Raji (cell line): Measurements from ENCODE around the gene GNG12.

Experiments used
- POLR2A ChIP-seq: IDR thresholded peaks from 2 replicates; pipeline ENCODE4 v1.6.1; 2011; ENCODE audit warnings: low read depth, low read length, control low read depth; ENCODE audit not compliant: insufficient read depth

GNG12 gene

GRCh38 chr1:67832737-67833601, at the start of gene GNG12:
Gene GNG12, minus strand, starts transcription at chr1:67833467. Its CDS starts 125,781 bp downstream, at chr1:67707686.
- TF ChIP-seq POLR2A, result no peak

DNA sequence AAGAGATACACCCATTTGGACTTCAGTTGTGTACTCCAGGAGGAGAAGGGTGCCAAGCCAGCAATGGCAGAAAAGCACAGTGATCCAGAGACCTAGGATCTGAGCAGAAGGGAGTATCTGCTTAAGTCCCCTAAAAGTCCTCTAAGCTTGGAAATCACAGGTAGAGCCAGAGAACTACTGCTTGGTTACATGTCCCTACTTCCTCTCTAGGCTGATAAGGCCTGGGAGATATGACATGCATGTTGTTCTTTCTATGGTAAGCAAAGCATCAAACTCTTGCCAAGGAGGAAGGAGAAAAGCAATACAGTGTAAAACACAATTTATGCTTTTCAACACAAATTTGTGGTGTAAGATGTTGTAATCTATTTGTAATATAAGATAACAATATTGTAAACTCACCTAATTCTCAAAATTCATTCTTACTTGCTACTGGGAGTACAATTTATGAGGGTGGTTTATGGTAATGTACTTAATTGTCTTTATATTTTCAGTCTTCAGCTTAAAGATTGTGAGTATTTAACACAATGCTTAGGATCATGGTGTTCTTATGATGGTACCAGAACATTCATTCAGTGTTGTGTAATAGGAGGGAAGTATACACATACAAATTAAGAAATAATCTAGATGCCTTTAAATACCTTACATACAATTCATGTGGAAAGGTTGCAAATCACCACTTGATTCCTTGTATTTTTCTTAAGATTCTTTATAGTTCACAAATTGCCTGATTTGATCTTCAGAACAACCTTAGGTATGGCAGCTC, 49.1 kb upstream of the GNG12 start:
- TF ChIP-seq POLR2A, result no peak

- TF ChIP-seq POLR2A, result no peak
Observed at GRCh38 chr1:67880056-67880601, 46.9 kb upstream of the GNG12 start.

GRCh38 chr1:67879485-67879884, 46.2 kb upstream of the GNG12 start:
- TF ChIP-seq POLR2A, result no peak

DNA sequence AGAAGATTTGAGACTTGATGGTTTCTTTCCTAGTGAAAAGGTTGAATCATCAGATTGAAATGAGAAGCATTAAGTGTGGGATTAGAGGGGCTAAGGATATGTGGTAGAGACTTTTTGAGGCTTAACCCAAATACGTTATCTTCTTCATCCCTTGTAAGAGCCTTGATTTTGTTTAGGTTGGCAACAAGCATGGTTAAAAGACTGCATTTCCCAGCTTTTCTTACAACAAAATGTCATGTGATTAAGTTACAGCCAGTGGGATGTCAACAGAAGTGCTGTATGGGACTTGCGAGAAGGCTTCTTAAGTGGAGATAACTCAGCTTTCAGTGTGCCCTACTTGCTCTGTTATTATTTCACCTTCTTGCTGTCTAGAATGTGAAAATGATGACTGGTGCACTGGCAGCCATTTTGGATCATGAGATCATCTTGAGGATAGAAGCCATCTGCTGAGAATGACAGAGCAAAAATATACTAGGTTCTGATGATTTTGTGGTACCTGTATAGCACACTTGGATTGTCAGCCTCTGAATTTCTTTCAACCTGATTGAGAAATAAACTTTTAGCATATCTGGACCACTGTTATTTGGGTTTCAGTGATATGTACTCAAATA, 41.3 kb upstream of the GNG12 start:
- no peak for TF ChIP-seq POLR2A

GRCh38 chr1:67869233-67869632, 36.0 kb upstream of the GNG12 start:
- no peak for TF ChIP-seq POLR2A

DNA sequence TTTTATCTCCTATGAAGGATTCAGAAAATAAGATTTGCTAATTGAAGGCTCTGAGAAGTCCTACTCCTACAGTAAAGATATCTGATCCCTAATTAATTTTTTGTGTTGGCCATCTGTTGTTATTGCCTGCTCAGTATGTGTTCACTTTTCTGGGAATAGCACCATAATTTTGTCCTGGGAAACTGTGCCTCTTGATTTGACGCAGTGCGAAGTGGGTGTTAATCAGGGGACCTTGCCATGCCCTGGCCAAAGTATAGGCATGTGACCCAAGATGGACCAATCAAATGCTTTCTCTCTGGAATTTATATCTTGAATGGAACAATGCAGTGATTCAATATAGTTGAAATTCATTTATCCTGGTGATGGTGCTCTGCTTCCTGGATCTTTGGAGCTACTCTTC, 30.4 kb upstream of the GNG12 start:
- no peak for TF ChIP-seq POLR2A

DNA sequence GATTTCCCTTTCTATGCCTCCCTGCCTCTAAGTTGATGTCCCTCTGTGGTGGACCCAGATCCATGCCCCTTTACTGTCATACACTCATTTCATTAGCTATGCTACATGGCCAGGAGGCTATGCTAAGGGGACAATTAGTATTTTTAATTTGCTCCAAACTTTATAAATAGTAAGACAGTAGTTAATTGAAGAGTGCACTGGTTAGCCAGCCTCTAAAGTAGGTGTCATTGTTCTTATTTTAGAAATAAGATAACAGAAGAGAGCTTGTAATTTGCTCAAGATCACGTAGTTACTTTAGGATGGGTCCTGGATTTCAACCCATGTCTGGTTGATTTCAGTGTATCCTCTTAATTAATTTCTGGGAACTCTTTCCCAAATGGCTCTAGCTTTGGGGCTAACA, 29.4 kb upstream of the GNG12 start:
- TF ChIP-seq POLR2A, result no peak

GRCh38 chr1:67861856-67862516, 28.7 kb upstream of the GNG12 start:
- TF ChIP-seq POLR2A, result no peak

GRCh38 chr1:67860776-67861175, 27.5 kb upstream of the GNG12 start:
- TF ChIP-seq POLR2A, result no peak

- TF ChIP-seq POLR2A, result no peak
Observed at GRCh38 chr1:67856921-67857320, 23.7 kb upstream of the GNG12 start.

DNA sequence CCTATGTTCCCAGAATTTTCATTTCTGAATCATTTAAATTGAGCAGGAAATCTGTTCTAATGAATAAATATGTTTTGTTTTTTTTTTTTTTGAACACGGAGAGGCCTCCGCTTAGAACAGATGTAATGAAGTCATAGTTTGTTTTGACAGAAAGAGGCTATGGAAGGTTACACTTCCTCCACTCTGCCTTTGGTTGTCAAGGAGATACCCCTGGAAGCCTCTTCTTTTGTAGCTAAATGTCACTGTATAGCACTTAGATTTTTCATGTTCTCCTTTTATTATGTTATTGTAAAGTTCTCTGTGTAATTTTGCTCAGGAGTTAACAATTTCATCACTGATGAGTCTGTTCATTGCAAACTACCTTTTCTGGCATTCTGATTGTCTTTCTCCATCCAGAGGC, 22.7 kb upstream of the GNG12 start:
- TF ChIP-seq POLR2A, result no peak

DNA sequence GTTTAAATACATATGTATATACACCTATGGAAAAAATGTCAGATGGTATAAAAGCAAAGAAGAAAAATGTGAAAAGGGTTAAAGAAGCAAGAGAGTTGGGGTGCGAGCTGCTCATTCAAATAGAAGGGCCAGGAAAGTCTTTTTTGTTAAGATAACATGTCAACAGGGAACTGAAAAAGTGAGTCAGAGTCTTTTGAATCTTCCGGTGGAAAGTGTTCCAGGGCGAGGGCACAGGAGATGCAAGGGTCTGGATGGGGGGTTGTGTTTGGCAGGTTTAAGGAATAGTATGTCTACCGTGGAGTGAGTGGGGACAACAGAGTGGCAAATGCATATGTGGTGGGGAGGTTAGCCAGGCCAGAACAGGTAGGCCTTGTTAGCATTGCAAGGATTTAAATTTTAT, 22.2 kb upstream of the GNG12 start:
- TF ChIP-seq POLR2A, result no peak

DNA sequence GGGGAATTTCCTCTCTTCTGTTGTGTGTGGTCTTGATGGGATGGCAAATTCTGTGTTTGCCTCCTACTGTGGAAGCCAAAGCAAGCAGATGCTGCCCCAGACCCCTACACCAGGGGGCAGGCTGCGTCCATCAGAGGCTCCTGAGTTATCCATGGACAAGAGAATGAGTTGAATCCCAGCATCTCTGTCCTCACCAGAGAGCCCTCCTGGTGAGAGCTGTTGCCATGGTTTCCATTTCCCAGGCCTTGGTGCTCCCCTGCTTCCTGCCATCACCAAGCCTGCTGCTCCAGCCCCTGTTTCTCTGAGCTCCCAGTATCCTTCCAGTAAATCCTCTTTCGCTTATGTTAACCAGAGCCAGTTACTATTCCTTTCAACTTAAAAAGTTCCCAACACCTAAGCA, 20.4 kb upstream of the GNG12 start:
- no peak for TF ChIP-seq POLR2A

DNA sequence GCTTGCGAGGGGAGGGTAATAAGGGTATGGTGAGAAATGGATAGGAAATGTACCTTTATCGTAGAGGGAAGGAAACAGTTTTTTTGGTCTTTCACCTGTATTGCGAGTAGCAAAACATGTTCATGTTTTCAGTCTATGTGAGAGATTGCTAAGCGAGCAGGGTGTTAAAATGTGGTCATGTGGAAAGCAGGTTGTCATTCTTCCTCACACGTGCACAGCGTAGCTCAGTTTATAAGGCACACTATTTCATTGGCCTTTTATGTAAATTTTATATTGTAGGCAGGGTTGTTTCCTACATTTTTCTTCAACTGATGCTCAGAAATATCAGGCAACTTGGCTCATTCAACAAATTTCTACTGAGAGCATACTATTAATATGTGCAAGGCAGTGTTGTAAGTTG, 18.5 kb upstream of the GNG12 start:
- TF ChIP-seq POLR2A, result no peak
